ENCODE data around the gene PPP1R37.

DNA sequence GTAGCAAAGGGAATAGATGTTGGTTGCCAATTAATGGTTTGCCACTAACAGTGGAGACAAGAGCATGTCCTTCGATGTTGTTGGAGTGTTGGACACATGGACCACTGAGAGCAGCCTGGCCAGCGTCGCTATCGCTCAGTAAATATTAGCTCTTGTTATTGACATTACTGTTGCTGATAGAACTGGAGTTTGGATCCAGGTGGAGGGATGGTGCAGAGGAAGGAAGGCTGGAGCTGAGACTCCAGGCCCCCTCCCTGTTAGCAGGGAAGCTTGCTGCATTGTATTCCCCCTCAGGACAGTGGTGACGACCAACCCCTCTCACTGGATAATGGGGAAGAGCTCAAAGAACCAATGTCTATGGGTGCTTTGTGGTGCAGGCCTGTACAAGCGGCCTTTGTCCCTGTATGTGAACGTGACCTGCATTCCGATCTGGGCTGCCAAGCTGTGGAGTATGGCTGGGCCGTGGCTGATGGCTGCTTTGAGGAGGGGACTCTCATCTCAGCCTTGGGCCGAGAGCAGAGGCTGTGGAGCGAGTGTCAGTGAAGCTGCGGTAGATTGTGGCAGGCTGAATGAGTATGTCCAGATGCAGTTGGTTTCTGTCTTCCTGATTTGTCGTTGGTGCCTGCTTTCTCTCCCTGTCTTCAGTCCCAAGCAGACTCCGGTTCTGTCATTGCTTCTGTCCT is 47.2 kb upstream of the PPP1R37 start:
- TF ChIP-seq, protein P1, sequence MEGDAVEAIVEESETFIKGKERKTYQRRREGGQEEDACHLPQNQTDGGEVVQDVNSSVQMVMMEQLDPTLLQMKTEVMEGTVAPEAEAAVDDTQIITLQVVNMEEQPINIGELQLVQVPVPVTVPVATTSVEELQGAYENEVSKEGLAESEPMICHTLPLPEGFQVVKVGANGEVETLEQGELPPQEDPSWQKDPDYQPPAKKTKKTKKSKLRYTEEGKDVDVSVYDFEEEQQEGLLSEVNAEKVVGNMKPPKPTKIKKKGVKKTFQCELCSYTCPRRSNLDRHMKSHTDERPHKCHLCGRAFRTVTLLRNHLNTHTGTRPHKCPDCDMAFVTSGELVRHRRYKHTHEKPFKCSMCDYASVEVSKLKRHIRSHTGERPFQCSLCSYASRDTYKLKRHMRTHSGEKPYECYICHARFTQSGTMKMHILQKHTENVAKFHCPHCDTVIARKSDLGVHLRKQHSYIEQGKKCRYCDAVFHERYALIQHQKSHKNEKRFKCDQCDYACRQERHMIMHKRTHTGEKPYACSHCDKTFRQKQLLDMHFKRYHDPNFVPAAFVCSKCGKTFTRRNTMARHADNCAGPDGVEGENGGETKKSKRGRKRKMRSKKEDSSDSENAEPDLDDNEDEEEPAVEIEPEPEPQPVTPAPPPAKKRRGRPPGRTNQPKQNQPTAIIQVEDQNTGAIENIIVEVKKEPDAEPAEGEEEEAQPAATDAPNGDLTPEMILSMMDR (IDR thresholded peaks at IDR 0.05), result no peak
- TF ChIP-seq EZH2 (IDR thresholded peaks at IDR 0.05; ENCODE audit: borderline replicate concordance, insufficient read depth, low read depth, low read length, poor library complexity, severe bottlenecking), result no peak
